GM23338 (cell line): ENCODE results near the gene ANKFN1. TPM values are rescaled to one million over a fixed set of nuclear protein-coding genes. Genes with fewer than 3 reads are reported as not detected.

Experiments
- ATAC-seq: fragments of 200-7000 bp; cut with Tn5 transposase; 3 replicates; pipeline ENCODE4 v1.9.1; 2020
- DNase-seq: peaks from one replicate; pipeline ENCODE4 v3.0.0-alpha.2; 2015; ENCODE audit warnings: low spot score
- H2AFZ ChIP-seq: fragments of 200-600 bp; sonication (generic); 2 replicates; pipeline ENCODE4 v1.8.0; 2016; ENCODE audit warnings: antibody characterized with exemption, mild to moderate bottlenecking, moderate library complexity
- H3F3A ChIP-seq: fragments of 200-600 bp; sonication (generic); replicated peaks from 2 replicates; pipeline ENCODE4 v1.8.0; 2017; ENCODE audit warnings: antibody characterized with exemption, mixed run types, low read depth
- H3K27ac ChIP-seq: fragments of 200-600 bp; sonication (generic); 2 replicates; pipeline ENCODE4 v1.6.1; 2016; ENCODE audit warnings: low read depth
- H3K27me3 ChIP-seq: fragments of 200-600 bp; sonication (generic); 2 replicates; pipeline ENCODE4 v1.8.0; 2016; ENCODE audit warnings: mild to moderate bottlenecking, mixed run types, moderate library complexity; ENCODE audit not compliant: insufficient read depth
- H3K36me3 ChIP-seq: fragments of 200-600 bp; sonication (generic); 2 replicates; pipeline ENCODE4 v1.8.0; 2016; ENCODE audit warnings: mild to moderate bottlenecking; ENCODE audit not compliant: insufficient read depth
- H3K4me1 ChIP-seq: fragments of 200-600 bp; sonication (generic); 2 replicates; pipeline ENCODE4 v1.8.0; 2016; ENCODE audit warnings: mild to moderate bottlenecking, moderate library complexity; ENCODE audit not compliant: insufficient read depth
- H3K4me2 ChIP-seq: fragments of 200-600 bp; sonication (generic); 2 replicates; pipeline ENCODE4 v1.7.1; 2017; ENCODE audit warnings: mixed run types
- H3K4me3 ChIP-seq: fragments of 200-600 bp; sonication (generic); 2 replicates; pipeline ENCODE4 v1.6.1; 2016; ENCODE audit warnings: mixed run types
- H3K79me2 ChIP-seq: fragments of 200-600 bp; sonication (generic); replicated peaks from 2 replicates; pipeline ENCODE4 v1.8.0; 2017; ENCODE audit warnings: mild to moderate bottlenecking; ENCODE audit not compliant: insufficient read depth
- H3K9me2 ChIP-seq: fragments of 200-600 bp; sonication (generic); 2 replicates; pipeline ENCODE4 v1.8.0; 2017; ENCODE audit not compliant: insufficient read depth
- H4K20me1 ChIP-seq: fragments of 200-600 bp; sonication (generic); replicated peaks from 2 replicates; pipeline ENCODE4 v1.8.0; 2017; ENCODE audit warnings: mild to moderate bottlenecking; ENCODE audit not compliant: insufficient read depth
- H3K27ac Mint-ChIP-seq: 2 replicates; pipeline ENCODE4 v1.8.0; 2020; ENCODE audit warnings: inconsistent platforms, mild to moderate bottlenecking, moderate library complexity, mixed read lengths
- H3K27me3 Mint-ChIP-seq: 3 replicates; pipeline ENCODE4 v1.8.0; 2022; ENCODE audit warnings: low read depth, mild to moderate bottlenecking, moderate library complexity, mixed read lengths, inconsistent platforms; ENCODE audit not compliant: insufficient read depth, poor library complexity
- H3K36me3 Mint-ChIP-seq: 3 replicates; pipeline ENCODE4 v1.8.0; 2021; ENCODE audit warnings: low read depth, mild to moderate bottlenecking, inconsistent platforms, moderate library complexity, mixed read lengths
- H3K4me1 Mint-ChIP-seq: 3 replicates; pipeline ENCODE4 v1.8.0; 2020; ENCODE audit warnings: mild to moderate bottlenecking, inconsistent platforms, mixed read lengths
- H3K4me3 Mint-ChIP-seq: 3 replicates; pipeline ENCODE4 v1.8.0; 2021; ENCODE audit warnings: moderate library complexity, mild to moderate bottlenecking, inconsistent platforms, mixed read lengths
- H3K9me3 Mint-ChIP-seq: 3 replicates; pipeline ENCODE4 v1.8.0; 2020; ENCODE audit warnings: moderate library complexity, mild to moderate bottlenecking, inconsistent platforms, mixed read lengths
- CREB1 ChIP-seq: fragments of 250-450 bp; sonication (Bioruptor Pico); IDR thresholded peaks from 2 replicates; pipeline ENCODE4 v1.5.0; 2020; ENCODE audit warnings: low read depth, mild to moderate bottlenecking, moderate library complexity
- EZH2 ChIP-seq: fragments of 200-600 bp; sonication (generic); IDR thresholded peaks from one replicate; pipeline ENCODE4 v1.8.0; 2017; ENCODE audit warnings: antibody characterized with exemption, mild to moderate bottlenecking, low read depth; ENCODE audit not compliant: unreplicated experiment
- EZH2phosphoT487 ChIP-seq: fragments of 200-600 bp; sonication (generic); IDR thresholded peaks from one replicate; pipeline ENCODE4 v1.8.1; 2018; ENCODE audit warnings: antibody characterized with exemption; ENCODE audit not compliant: unreplicated experiment
- JUNB ChIP-seq: IDR thresholded peaks from one replicate; pipeline ENCODE4 v1.6.1; 2016; ENCODE audit warnings: antibody characterized with exemption; ENCODE audit not compliant: unreplicated experiment
- NANOG ChIP-seq: IDR thresholded peaks from 2 replicates; pipeline ENCODE4 v1.6.1; 2016; ENCODE audit warnings: antibody characterized with exemption, borderline replicate concordance
- POLR2AphosphoS5 ChIP-seq: IDR thresholded peaks from 2 replicates; pipeline ENCODE4 v1.6.1; 2016; ENCODE audit warnings: antibody characterized with exemption, low read depth
- STAT1 ChIP-seq: IDR thresholded peaks from one replicate; pipeline ENCODE4 v1.6.1; 2016; ENCODE audit warnings: antibody characterized with exemption; ENCODE audit not compliant: unreplicated experiment
- ZNF114 ChIP-seq: fragments of 250-450 bp; sonication (Bioruptor Pico); IDR thresholded peaks from 2 replicates; pipeline ENCODE4 v1.5.0; 2020; ENCODE audit warnings: mild to moderate bottlenecking, moderate library complexity
- ZNF331 ChIP-seq: fragments of 250-450 bp; sonication (Bioruptor Pico); IDR thresholded peaks from 2 replicates; pipeline ENCODE4 v1.5.0; 2020; ENCODE audit warnings: low read depth, mild to moderate bottlenecking, moderate library complexity
- ZNF462 ChIP-seq: fragments of 250-450 bp; sonication (Bioruptor Pico); IDR thresholded peaks from 2 replicates; pipeline ENCODE4 v1.5.0; 2020; ENCODE audit warnings: mild to moderate bottlenecking, moderate library complexity
- polyA plus RNA-seq: library from polyadenylated mRNA; unstranded; fragments of >200 nt; fragmentation: Nextera tagmentation; extraction: Ambion mirVana; gene quantifications from 2 replicates; pipeline ENCODE4 v1.2.1, GENCODE V29; 2016
- total RNA-seq: library from RNA; depleted of rRNA; stranded (reverse); fragments of >200 nt; shearing (Covaris generic); gene quantifications from 2 replicates; pipeline ENCODE4 v1.2.3, GENCODE V29; 2014
- TF ChIP-seq, protein P1 (sequence below): IDR thresholded peaks from one replicate; pipeline ENCODE4 v1.6.1; 2018; ENCODE audit warnings: antibody characterized with exemption; ENCODE audit not compliant: unreplicated experiment
- TF ChIP-seq, protein P2 (sequence below), 2 experiments: fragments of 200-600 bp in 1 of 2; sonication (generic) in 1 of 2; conservative IDR thresholded peaks; 2 replicates each; pipeline versions ENCODE4 v1.5.1 to v1.6.1; 2016 to 2017; ENCODE audit warnings: antibody characterized with exemption in 2 of 2, low read depth in 2 of 2, mild to moderate bottlenecking in 2 of 2, moderate library complexity in 1 of 2
- TF ChIP-seq, protein P3 (sequence below): IDR thresholded peaks from 2 replicates; pipeline ENCODE4 v1.6.1; 2016; ENCODE audit warnings: antibody characterized with exemption

ANKFN1 gene
- total and polyA plus RNA-seq, 2 experiments from 2014 or later, result not detected

GRCh38 chr17:56109836-56110235 is 43.4 kb upstream of the ANKFN1 start:
- no peaks in the 10 kb centered on the region for H3F3A ChIP-seq
- H3K27me3 Mint-ChIP-seq, result peaks cover 2% of the 10 kb centered on the region
- DNase-seq, result no peak
- no peak for TF ChIP-seq NANOG
- no peak for TF ChIP-seq EZH2phosphoT487
- TF ChIP-seq, protein P1, sequence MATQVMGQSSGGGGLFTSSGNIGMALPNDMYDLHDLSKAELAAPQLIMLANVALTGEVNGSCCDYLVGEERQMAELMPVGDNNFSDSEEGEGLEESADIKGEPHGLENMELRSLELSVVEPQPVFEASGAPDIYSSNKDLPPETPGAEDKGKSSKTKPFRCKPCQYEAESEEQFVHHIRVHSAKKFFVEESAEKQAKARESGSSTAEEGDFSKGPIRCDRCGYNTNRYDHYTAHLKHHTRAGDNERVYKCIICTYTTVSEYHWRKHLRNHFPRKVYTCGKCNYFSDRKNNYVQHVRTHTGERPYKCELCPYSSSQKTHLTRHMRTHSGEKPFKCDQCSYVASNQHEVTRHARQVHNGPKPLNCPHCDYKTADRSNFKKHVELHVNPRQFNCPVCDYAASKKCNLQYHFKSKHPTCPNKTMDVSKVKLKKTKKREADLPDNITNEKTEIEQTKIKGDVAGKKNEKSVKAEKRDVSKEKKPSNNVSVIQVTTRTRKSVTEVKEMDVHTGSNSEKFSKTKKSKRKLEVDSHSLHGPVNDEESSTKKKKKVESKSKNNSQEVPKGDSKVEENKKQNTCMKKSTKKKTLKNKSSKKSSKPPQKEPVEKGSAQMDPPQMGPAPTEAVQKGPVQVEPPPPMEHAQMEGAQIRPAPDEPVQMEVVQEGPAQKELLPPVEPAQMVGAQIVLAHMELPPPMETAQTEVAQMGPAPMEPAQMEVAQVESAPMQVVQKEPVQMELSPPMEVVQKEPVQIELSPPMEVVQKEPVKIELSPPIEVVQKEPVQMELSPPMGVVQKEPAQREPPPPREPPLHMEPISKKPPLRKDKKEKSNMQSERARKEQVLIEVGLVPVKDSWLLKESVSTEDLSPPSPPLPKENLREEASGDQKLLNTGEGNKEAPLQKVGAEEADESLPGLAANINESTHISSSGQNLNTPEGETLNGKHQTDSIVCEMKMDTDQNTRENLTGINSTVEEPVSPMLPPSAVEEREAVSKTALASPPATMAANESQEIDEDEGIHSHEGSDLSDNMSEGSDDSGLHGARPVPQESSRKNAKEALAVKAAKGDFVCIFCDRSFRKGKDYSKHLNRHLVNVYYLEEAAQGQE, result no peak
- no peak for TF ChIP-seq STAT1
- no peak for TF ChIP-seq JUNB
- TF ChIP-seq, protein P2, sequence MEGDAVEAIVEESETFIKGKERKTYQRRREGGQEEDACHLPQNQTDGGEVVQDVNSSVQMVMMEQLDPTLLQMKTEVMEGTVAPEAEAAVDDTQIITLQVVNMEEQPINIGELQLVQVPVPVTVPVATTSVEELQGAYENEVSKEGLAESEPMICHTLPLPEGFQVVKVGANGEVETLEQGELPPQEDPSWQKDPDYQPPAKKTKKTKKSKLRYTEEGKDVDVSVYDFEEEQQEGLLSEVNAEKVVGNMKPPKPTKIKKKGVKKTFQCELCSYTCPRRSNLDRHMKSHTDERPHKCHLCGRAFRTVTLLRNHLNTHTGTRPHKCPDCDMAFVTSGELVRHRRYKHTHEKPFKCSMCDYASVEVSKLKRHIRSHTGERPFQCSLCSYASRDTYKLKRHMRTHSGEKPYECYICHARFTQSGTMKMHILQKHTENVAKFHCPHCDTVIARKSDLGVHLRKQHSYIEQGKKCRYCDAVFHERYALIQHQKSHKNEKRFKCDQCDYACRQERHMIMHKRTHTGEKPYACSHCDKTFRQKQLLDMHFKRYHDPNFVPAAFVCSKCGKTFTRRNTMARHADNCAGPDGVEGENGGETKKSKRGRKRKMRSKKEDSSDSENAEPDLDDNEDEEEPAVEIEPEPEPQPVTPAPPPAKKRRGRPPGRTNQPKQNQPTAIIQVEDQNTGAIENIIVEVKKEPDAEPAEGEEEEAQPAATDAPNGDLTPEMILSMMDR (conservative IDR thresholded peaks at IDR 0.05; ENCODE audit: low read depth in 2 of 2), result no peak
- no peak for TF ChIP-seq CREB1 (CRISPR knock-in tag)
- no peak for TF ChIP-seq ZNF331 (CRISPR knock-in tag)
- TF ChIP-seq, protein P3, sequence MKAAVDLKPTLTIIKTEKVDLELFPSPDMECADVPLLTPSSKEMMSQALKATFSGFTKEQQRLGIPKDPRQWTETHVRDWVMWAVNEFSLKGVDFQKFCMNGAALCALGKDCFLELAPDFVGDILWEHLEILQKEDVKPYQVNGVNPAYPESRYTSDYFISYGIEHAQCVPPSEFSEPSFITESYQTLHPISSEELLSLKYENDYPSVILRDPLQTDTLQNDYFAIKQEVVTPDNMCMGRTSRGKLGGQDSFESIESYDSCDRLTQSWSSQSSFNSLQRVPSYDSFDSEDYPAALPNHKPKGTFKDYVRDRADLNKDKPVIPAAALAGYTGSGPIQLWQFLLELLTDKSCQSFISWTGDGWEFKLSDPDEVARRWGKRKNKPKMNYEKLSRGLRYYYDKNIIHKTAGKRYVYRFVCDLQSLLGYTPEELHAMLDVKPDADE, result no peak
- TF ChIP-seq EZH2, result no peak
- no peak for TF ChIP-seq ZNF462 (CRISPR knock-in tag)
- no peak for TF ChIP-seq ZNF114 (CRISPR knock-in tag)
- TF ChIP-seq POLR2AphosphoS5, result no peak
- H3K4me1 ChIP-seq, result no peaks in the 10 kb centered on the region
- no peaks in the 10 kb centered on the region for H3K9me2 ChIP-seq
- H3K4me3 Mint-ChIP-seq, result no peak overlapping the region
- H4K20me1 ChIP-seq, result no peaks in the 10 kb centered on the region
- no peaks in the 10 kb centered on the region for H3K36me3 Mint-ChIP-seq
- no peak overlapping the region for H3K4me2 ChIP-seq
- H3K36me3 ChIP-seq, result no peaks in the 10 kb centered on the region
- H3K27ac ChIP-seq, result no peak overlapping the region
- H2AFZ ChIP-seq, result no peak overlapping the region
- H3K79me2 ChIP-seq, result no peaks in the 10 kb centered on the region
- no peaks in the 10 kb centered on the region; the same call in 2 of the 3 replicates for H3K4me1 Mint-ChIP-seq
- H3K9me3 Mint-ChIP-seq, result no peaks in the 10 kb centered on the region
- H3K27ac Mint-ChIP-seq, result no peak overlapping the region
- ATAC-seq, result no peak
- H3K27me3 ChIP-seq, result no peaks in the 10 kb centered on the region
- no peak overlapping the region for H3K4me3 ChIP-seq
